IMR-90 (cell line): Measurements from ENCODE around the gene ETS1. TPM values are rescaled to one million over a fixed set of nuclear protein-coding genes. Genes with fewer than 3 reads are reported as not detected.

Experiments used
- ATAC-seq: fragments of 200-7000 bp; cut with Tn5 transposase; 2 replicates; pipeline ENCODE4 v1.9.1; 2020; ENCODE audit warnings: low read depth, mild to moderate bottlenecking, moderate library complexity
- BruUV-seq: library from RNA; stranded (reverse); fragments of 400-500 nt; replicated peaks from 2 replicates; lab custom pipeline; 2021; lab: Mats Ljungman, UMichigan
- CTCF ChIA-PET: fragments of 300-600 bp; formaldehyde crosslinking; extraction: SDS; loops from one replicate; lab custom pipeline; 2021; ENCODE audit warnings: antibody characterized with exemption; lab: Yijun Ruan, JAX
- POLR2A ChIA-PET: fragments of 300-600 bp; sonication (Branson Sonifier 250); formaldehyde crosslinking; loops from one replicate; lab custom pipeline; 2022; ENCODE audit warnings: antibody characterized with exemption; ENCODE audit not compliant: unreplicated experiment; lab: Charles Lee
- DNase-seq: peaks from one replicate; pipeline ENCODE4 v3.0.0; 2013
- H2AFZ ChIP-seq: replicated peaks from 2 replicates; pipeline ENCODE3; 2013; ENCODE audit warnings: low read length, mild to moderate bottlenecking; ENCODE audit not compliant: poor library complexity
- H2AK5ac ChIP-seq: 2 replicates; pipeline ENCODE4 v1.6.1; 2013; ENCODE audit warnings: low read depth, low read length, inconsistent platforms
- H2AK9ac ChIP-seq: replicated peaks from 2 replicates; pipeline ENCODE3; 2013; ENCODE audit warnings: mild to moderate bottlenecking, low read depth, low read length, moderate library complexity; ENCODE audit not compliant: poor library complexity
- H2BK120ac ChIP-seq: 2 replicates; pipeline ENCODE4 v1.6.1; 2013; ENCODE audit warnings: low read depth, low read length, inconsistent platforms
- H2BK15ac ChIP-seq: 3 replicates; pipeline ENCODE4 v1.6.1; 2013; ENCODE audit warnings: low read depth, low read length, inconsistent platforms
- H2BK20ac ChIP-seq: 2 replicates; pipeline ENCODE4 v1.6.1; 2013; ENCODE audit warnings: low read depth, mild to moderate bottlenecking, inconsistent platforms, low read length, moderate library complexity
- H2BK5ac ChIP-seq: 2 replicates; pipeline ENCODE4 v1.6.1; 2013; ENCODE audit warnings: mild to moderate bottlenecking, low read depth, low read length, inconsistent platforms; ENCODE audit not compliant: poor library complexity, severe bottlenecking
- H3K14ac ChIP-seq: replicated peaks from 2 replicates; pipeline ENCODE4 v1.6.1; 2013; ENCODE audit warnings: low read depth, low read length, inconsistent platforms
- H3K18ac ChIP-seq: 2 replicates; pipeline ENCODE4 v1.6.1; 2013; ENCODE audit warnings: low read depth, low read length, control low read depth
- H3K23ac ChIP-seq: 2 replicates; pipeline ENCODE4 v1.6.1; 2013; ENCODE audit warnings: low read depth, low read length, inconsistent platforms
- H3K27ac ChIP-seq: 2 replicates; pipeline ENCODE4 v1.5.1; 2013; ENCODE audit warnings: mild to moderate bottlenecking, control low read depth, low read length; ENCODE audit not compliant: insufficient read depth
- H3K27me3 ChIP-seq: 2 replicates; pipeline ENCODE4 v1.6.1; 2013; ENCODE audit warnings: low read length; ENCODE audit not compliant: control insufficient read depth, insufficient read depth
- H3K36me3 ChIP-seq: 2 replicates; pipeline ENCODE4 v1.6.1; 2013; ENCODE audit warnings: low read length, mixed read lengths; ENCODE audit not compliant: control insufficient read depth, insufficient read depth
- H3K4ac ChIP-seq: 2 replicates; pipeline ENCODE4 v1.6.1; 2013; ENCODE audit warnings: low read depth, low read length, inconsistent platforms
- H3K4me1 ChIP-seq: 2 replicates; pipeline ENCODE4 v1.6.1; 2013; ENCODE audit warnings: low read length, mixed read lengths; ENCODE audit not compliant: control insufficient read depth, insufficient read depth
- H3K4me2 ChIP-seq: 2 replicates; pipeline ENCODE4 v1.6.1; 2013; ENCODE audit warnings: low read depth, mild to moderate bottlenecking, control low read depth, low read length, moderate library complexity
- H3K4me3 ChIP-seq: 2 replicates; pipeline ENCODE4 v1.5.1; 2013; ENCODE audit warnings: low read depth, mild to moderate bottlenecking, control low read depth, low read length, moderate library complexity; ENCODE audit not compliant: insufficient read depth
- H3K56ac ChIP-seq: 2 replicates; pipeline ENCODE4 v1.6.1; 2013; ENCODE audit warnings: low read length, inconsistent platforms; ENCODE audit not compliant: insufficient read depth; ENCODE audit errors: extremely low read depth
- H3K79me1 ChIP-seq, 2 experiments: 2 replicates each; pipeline ENCODE4 v1.6.1; 2013; ENCODE audit warnings: low read length in 2 of 2, inconsistent platforms in 1 of 2, low read depth in 1 of 2
- H3K9ac ChIP-seq: 2 replicates; pipeline ENCODE4 v1.6.1; 2013; ENCODE audit warnings: low read depth, low read length, control low read depth
- H3K9me1 ChIP-seq: 2 replicates; pipeline ENCODE4 v1.6.1; 2013; ENCODE audit warnings: low read length, inconsistent platforms; ENCODE audit not compliant: insufficient read depth
- H3K9me3 ChIP-seq: 2 replicates; pipeline ENCODE4 v1.6.1; 2013; ENCODE audit warnings: low read length; ENCODE audit not compliant: control insufficient read depth, insufficient read depth
- H4K20me1 ChIP-seq: 2 replicates; pipeline ENCODE4 v1.6.1; 2013; ENCODE audit warnings: low read length, inconsistent platforms; ENCODE audit not compliant: insufficient read depth
- H4K5ac ChIP-seq: 2 replicates; pipeline ENCODE4 v1.6.1; 2013; ENCODE audit warnings: mild to moderate bottlenecking, low read depth, low read length, control low read depth
- H4K8ac ChIP-seq, 2 experiments: 2 replicates each; pipeline ENCODE4 v1.6.1; 2013; ENCODE audit warnings: low read depth in 2 of 2, low read length in 2 of 2, control low read depth in 1 of 2, inconsistent platforms in 1 of 2
- H4K91ac ChIP-seq: 2 replicates; pipeline ENCODE4 v1.6.1; 2013; ENCODE audit warnings: low read depth, low read length, inconsistent platforms; ENCODE audit not compliant: insufficient read depth
- FOS ChIP-seq: fragments of 150-350 bp; IDR thresholded peaks from 2 replicates; pipeline ENCODE4 v1.6.1; 2016; ENCODE audit warnings: low read depth, low read length
- RFX5 ChIP-seq: IDR thresholded peaks from 2 replicates; pipeline ENCODE4 v1.8.0; 2012; ENCODE audit warnings: low read depth, mild to moderate bottlenecking, low read length, moderate library complexity
- WGBS, 2 experiments: methylation state at CpG; one replicate each; pipeline versions ENCODE4 v1.1.5 to v1.1.7; 2013; ENCODE audit warnings: missing lambda C conversion rate in 2 of 2; ENCODE audit not compliant: insufficient read length in 1 of 2; ENCODE audit errors: extremely low coverage in 2 of 2; 5-methylcytosine and 5-hydroxymethylcytosine counted together
- dilution Hi-C: fragments of 300-500 bp; cut with HindIII; formaldehyde crosslinking; loops from one replicate; pipeline ENCODE4 v1.14.3; 2018; ENCODE audit warnings: low sequenced_read_pairs; ENCODE audit not compliant: unreplicated experiment
- in situ Hi-C: fragments of 300-500 bp; cut with MboI; formaldehyde crosslinking; loops from 3 replicates; pipeline ENCODE4 v1.14.3; 2019; ENCODE audit warnings: low sequenced_read_pairs, inconsistent platforms, mixed read lengths
- intact Hi-C: fragments of 100-400 bp; cut with micrococcal nuclease; formaldehyde crosslinking; loops from 2 replicates; pipeline ENCODE4 v1.10.0; 2022
- polyA plus RNA-seq, 3 experiments: library from polyadenylated mRNA; depleted of rRNA; stranded (reverse); fragments of >200 nt; gene quantifications; 2 replicates each; pipeline ENCODE4 v1.2.3, GENCODE V29; 2012; ENCODE audit warnings: low replicate concordance in 1 of 3
- total RNA-seq: library from RNA; depleted of rRNA; stranded (reverse); fragments of >200 nt; gene quantifications from 2 replicates; pipeline ENCODE4 v1.2.3, GENCODE V29; 2012

Gene ETS1
- total and polyA plus RNA-seq, 2 of the 4 experiments (the other 2 are of a cell fraction) = 41.2 to 56.3 TPM

DNA sequence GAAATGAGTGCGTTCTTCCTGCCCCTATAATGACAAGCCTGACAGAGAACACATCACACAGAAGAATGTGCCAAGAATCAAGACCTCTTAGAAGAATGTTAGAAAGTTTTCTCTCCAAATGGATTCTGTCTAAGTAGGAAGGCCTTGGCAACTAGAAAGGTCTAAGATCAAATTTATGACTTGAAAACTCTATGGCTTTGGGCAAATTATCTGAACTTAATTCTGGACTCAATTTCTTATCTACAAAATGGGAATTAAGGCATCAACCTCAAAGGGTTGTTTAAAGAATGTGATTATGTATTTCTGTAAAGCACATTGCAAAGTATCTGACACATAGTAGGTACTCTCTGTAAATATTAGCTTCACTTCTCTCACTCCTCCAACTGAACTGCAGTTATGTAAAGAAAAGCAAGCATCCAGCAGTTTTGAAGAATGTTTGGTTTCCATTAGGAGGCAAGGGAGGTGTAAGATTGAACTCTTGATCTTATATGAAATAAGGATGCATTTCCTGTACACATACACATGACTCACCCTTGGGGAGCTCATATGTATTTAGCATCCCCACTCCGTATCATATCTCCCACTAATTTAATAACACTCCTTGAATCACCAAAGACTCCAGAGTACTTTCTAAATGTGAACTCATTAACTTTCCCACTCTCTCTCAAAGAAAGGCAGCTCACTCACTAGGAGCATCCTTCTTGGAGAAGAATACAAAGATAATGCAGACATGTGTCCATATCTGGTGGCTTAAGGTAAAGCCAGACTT, 77.6 kb downstream of the ETS1 start:
- ATAC-seq (no peak), DNase-seq (peak; percentile 79)
- H3K27ac ChIP-seq = peak overlapping the region; percentile 18; the same call in 1 of the 2 replicates
- intact Hi-C loops = no loop called here
- H2AFZ ChIP-seq = no peak overlapping the region
- H3K18ac ChIP-seq = peak overlapping the region; percentile 35; the same call in 1 of the 2 replicates
- dilution Hi-C loops = no loop called here
- peaks cover 4 to 74% of the 10 kb centered on the region in 2 experiments; a peak in 2 of 4 replicates for H3K79me1 ChIP-seq
- no peak overlapping the region for H2AK9ac ChIP-seq
- H3K4me2 ChIP-seq = peak overlapping the region; percentile 36
- 0 out of 4 replicates have a peak overlapping the region, but pooled peaks of 1 of the 2 experiments have one; percentile 33 for H4K8ac ChIP-seq
- no peak overlapping the region for H3K4me3 ChIP-seq
- H2BK20ac ChIP-seq = peak overlapping the region; percentile 57; the same call in 1 of the 2 replicates
- peaks cover 33% of the 10 kb centered on the region for H3K9me1 ChIP-seq
- ChIA-PET CTCF (interaction anchor here (0.7 to 0.9 kb wide), 2 partner anchors 9 to 199 kb away, joined by 3 to 4 read pairs; no protein-coding TSS in a partner anchor), POLR2A (interaction anchor here (0.9 kb wide), 1 partner anchor 11 kb away, joined by 13 read pairs; no protein-coding TSS in a partner anchor)
- H4K5ac ChIP-seq = peak overlapping the region; percentile 21; the same call in 1 of the 2 replicates
- peak overlapping the region; percentile 78 for H3K4ac ChIP-seq
- H3K23ac ChIP-seq = no peak overlapping the region
- H3K9ac ChIP-seq = no peak overlapping the region
- no TSS peak for BruUV-seq
- peak overlapping the region; percentile 39; the same call in 1 of the 2 replicates for H4K91ac ChIP-seq
- in situ Hi-C loops = loop anchor here (25.0 kb wide), 1 partner anchor 473 kb away; no protein-coding TSS in a partner anchor
- TF ChIP-seq FOS = peak; percentile 28; the same call in 1 of the 2 replicates
- no peak for TF ChIP-seq RFX5
- peak overlapping the region; percentile 64 for H3K14ac ChIP-seq
- no peak overlapping the region for H3K56ac ChIP-seq
- 0 out of 2 replicates have a peak overlapping the region, but pooled peaks have one; percentile 21 for H2BK120ac ChIP-seq
- peak overlapping the region; percentile 33; the same call in 1 of the 3 replicates for H2BK15ac ChIP-seq
- H3K36me3 ChIP-seq = peaks cover 10% of the 10 kb centered on the region
- H4K20me1 ChIP-seq = peaks cover 95% of the 10 kb centered on the region
- H2BK5ac ChIP-seq = peak overlapping the region; percentile 77
- no CpG with 5 or more reads among the region's 2 CpGs for WGBS, 2 experiments
- no peaks in the 10 kb centered on the region for H3K27me3 ChIP-seq
- H3K9me3 ChIP-seq = no peaks in the 10 kb centered on the region
- peaks cover 31% of the 10 kb centered on the region for H3K4me1 ChIP-seq
- peak overlapping the region; percentile 32; the same call in 1 of the 2 replicates for H2AK5ac ChIP-seq
